ENCODE results near the gene CERS2. TPM values are rescaled to one million over a fixed set of nuclear protein-coding genes. Genes with fewer than 3 reads are reported as not detected.

CERS2 gene
- total and polyA plus RNA-seq, 12 donors: 56.5 to 104 (median 76.8) TPM

GRCh38 chr1:151001602-151002001, 27.0 kb upstream of the CERS2 start:
- 64 to 69% methylated on average over 4 of the region's 4 CpGs for WGBS, 2 donors
- intact Hi-C loops (cut with DNase I): loop anchor here in 1 of 10 donors (10.0 kb wide), 1 partner anchor 53 kb away; the partner anchor contains the start of gene CDC42SE1
- TF ChIP-seq CTCF (IDR thresholded peaks at IDR 0.05): no peak
- no peak for ATAC-seq
- Histone ChIP-seq H3K27ac (peak overlapping the region in 1 of 10 donors; percentile 92), H3K4me3 (no peak overlapping the region), H3K27me3 (no peaks in the 10 kb centered on the region), H3K4me1 (peaks cover 0 to 72% (median 41%) of the 10 kb centered on the region in 9 donors), H3K9me3 (no peaks in the 10 kb centered on the region), H3K36me3 (peaks cover 0 to 61% (median 31%) of the 10 kb centered on the region in 9 donors)
- no peak for DNase-seq

- H3K4me3 ChIP-seq: no peak overlapping the region
- intact Hi-C loops (cut with DNase I): loop anchor here in 1 of 10 donors (10.0 kb wide), 1 partner anchor 54 kb away; the partner anchor contains the start of gene CDC42SE1
- no peaks in the 10 kb centered on the region for H3K27me3 ChIP-seq
- no peaks in the 10 kb centered on the region for H3K9me3 ChIP-seq
- 98 to 99% methylated on average over 3 of the region's 3 CpGs for WGBS, 2 donors
- H3K27ac ChIP-seq: peak overlapping the region in 1 of 10 donors; percentile 92
- no peak for DNase-seq
- H3K4me1 ChIP-seq: peaks cover 3 to 71% (median 44%) of the 10 kb centered on the region in 9 donors
- ATAC-seq: no peak
- no peak for TF ChIP-seq CTCF (IDR thresholded peaks at IDR 0.05)
- peaks cover 0 to 64% (median 34%) of the 10 kb centered on the region in 9 donors for H3K36me3 ChIP-seq
These were observed 25.8 kb upstream of the CERS2 start for GRCh38 chr1:151000408-151000807.

GRCh38 chr1:150999926-151000325, 25.3 kb upstream of the CERS2 start:
- no peak overlapping the region for H3K4me3 ChIP-seq
- intact Hi-C loops (cut with DNase I): loop anchor here in 1 of 10 donors (10.0 kb wide), 1 partner anchor 55 kb away; the partner anchor contains the start of gene CDC42SE1
- TF ChIP-seq CTCF (IDR thresholded peaks at IDR 0.05): no peak
- H3K27ac ChIP-seq: no peak overlapping the region
- no peaks in the 10 kb centered on the region for H3K9me3 ChIP-seq
- no peaks in the 10 kb centered on the region for H3K27me3 ChIP-seq
- no peak for ATAC-seq
- DNase-seq: no peak
- WGBS, 2 donors: 88 to 93% methylated on average over 2 of the region's 2 CpGs
- H3K36me3 ChIP-seq: peaks cover 0 to 64% (median 34%) of the 10 kb centered on the region in 9 donors
- peaks cover 6 to 69% (median 43%) of the 10 kb centered on the region in 9 donors for H3K4me1 ChIP-seq

GRCh38 chr1:150999051-150999674, 24.5 kb upstream of the CERS2 start:
- WGBS, 2 donors: 72 to 73% methylated on average over 17 of the region's 17 CpGs

More at GRCh38 chr1:150999051-150999674, 24.5 kb upstream of the CERS2 start:
- DNase-seq (no peak), ATAC-seq (no peak)
- Histone ChIP-seq H3K27ac (peak overlapping the region in 2 of 10 donors; percentile 2 to 39), H3K36me3 (peaks cover 0 to 64% (median 34%) of the 10 kb centered on the region in 9 donors), H3K4me1 (peaks cover 6 to 61% (median 35%) of the 10 kb centered on the region in 9 donors), H3K9me3 (no peaks in the 10 kb centered on the region), H3K27me3 (no peaks in the 10 kb centered on the region), H3K4me3 (no peak overlapping the region)
- no peak for TF ChIP-seq CTCF (IDR thresholded peaks at IDR 0.05)
- intact Hi-C loops (cut with DNase I): no loop called here
